ENCODE measurements around the gene MAP3K4. TPM values are rescaled to one million over a fixed set of nuclear protein-coding genes. Genes with fewer than 3 reads are reported as not detected.
"Not testable (repeated sequence)": the region's sequence is repeated elsewhere in the genome, so short reads cannot be mapped to it uniquely, and the experiment has no call there.

The MAP3K4 gene
- total and polyA plus RNA-seq, 2 of the 4 experiments (the other 2 are of a cell fraction) = 11.5 to 20.4 TPM

- Histone ChIP-seq H3K4ac (ENCODE audit: low read depth, low read length) (peak overlapping the region; percentile 26; the same call in 1 of the 2 replicates), H3K18ac (ENCODE audit: low read depth, low read length) (no peak overlapping the region; the same call in 1 of the 2 replicates), H3K4me2 (ENCODE audit: low read depth, low read length) (no peak overlapping the region), H4K91ac (ENCODE audit: insufficient read depth, low read depth, low read length) (peak overlapping the region; percentile 35; the same call in 1 of the 2 replicates), H4K20me1 (ENCODE audit: insufficient read depth, low read length) (no peaks in the 10 kb centered on the region), H3K4me3 (ENCODE audit: insufficient read depth, low read depth, low read length) (no peak overlapping the region), H3K27ac (ENCODE audit: insufficient read depth, low read length) (no peak overlapping the region), H3K9me1 (ENCODE audit: insufficient read depth, low read length) (no peaks in the 10 kb centered on the region), H3K9me3 (ENCODE audit: control insufficient read depth, insufficient read depth, low read length) (no peaks in the 10 kb centered on the region), H3K9ac (ENCODE audit: low read depth, low read length) (no peak overlapping the region), H2AFZ (replicated peaks; ENCODE audit: low read length, poor library complexity) (no peak overlapping the region), H3K23ac (ENCODE audit: low read depth, low read length) (no peak overlapping the region), H3K36me3 (ENCODE audit: control insufficient read depth, insufficient read depth, low read length) (no peaks in the 10 kb centered on the region), H2AK9ac (replicated peaks; ENCODE audit: low read depth, low read length, poor library complexity) (no peak overlapping the region), H2BK5ac (ENCODE audit: low read depth, low read length, poor library complexity, severe bottlenecking) (no peak overlapping the region), H2BK20ac (ENCODE audit: low read depth, low read length) (peak overlapping the region; percentile 12; the same call in 1 of the 2 replicates), H2BK15ac (ENCODE audit: low read depth, low read length) (no peak overlapping the region), H4K8ac (ENCODE audit: low read depth in 2 of 2, low read length in 2 of 2) (no peak overlapping the region), H3K27me3 (ENCODE audit: control insufficient read depth, insufficient read depth, low read length) (no peaks in the 10 kb centered on the region), H3K14ac (replicated peaks; ENCODE audit: low read depth, low read length) (no peak overlapping the region), H3K56ac (ENCODE audit: extremely low read depth, insufficient read depth, low read length) (no peak overlapping the region), H4K5ac (ENCODE audit: low read depth, low read length) (peak overlapping the region; percentile 32), H3K79me1 (ENCODE audit: low read depth in 1 of 2, low read length in 2 of 2) (no peaks in the 10 kb centered on the region), H2AK5ac (ENCODE audit: low read depth, low read length) (no peak overlapping the region), H2BK120ac (ENCODE audit: low read depth, low read length) (no peak overlapping the region), H3K4me1 (ENCODE audit: control insufficient read depth, insufficient read depth, low read length) (peaks cover 34% of the 10 kb centered on the region)
- BruUV-seq (replicated peaks) = no TSS peak
- no peak for ATAC-seq (ENCODE audit: low read depth)
- CTCF ChIA-PET = interaction anchor here (0.6 to 1.1 kb wide), 2 partner anchors 18 to 52 kb away, joined by 4 to 6 read pairs; no protein-coding TSS in a partner anchor
- POLR2A ChIA-PET (ENCODE audit: unreplicated experiment) = no interaction called here
- no peak for DNase-seq
- 60% methylated on average over 1 of the region's 1 CpG; no CpG with 5 or more reads in 1 of the 2 experiments for WGBS, 2 experiments (ENCODE audit: extremely low coverage in 2 of 2, insufficient read length in 1 of 2)
- intact Hi-C loops (cut with micrococcal nuclease) = no loop called here
- dilution Hi-C loops (cut with HindIII; ENCODE audit: low sequenced_read_pairs, unreplicated experiment) = no loop called here
- TF ChIP-seq RFX5 (IDR thresholded peaks at IDR 0.05; ENCODE audit: low read depth, low read length) = no peak
- no peak for TF ChIP-seq USF2 (IDR thresholded peaks at IDR 0.05; ENCODE audit: low read depth, low read length)
- no peak for TF ChIP-seq FOS (IDR thresholded peaks at IDR 0.05; ENCODE audit: low read depth, low read length)
- in situ Hi-C loops (cut with MboI; ENCODE audit: low sequenced_read_pairs) = loop anchor here (25.0 kb wide), 1 partner anchor 287 kb away; the partner anchor contains the start of gene AGPAT4
Measured at GRCh38 chr6:160975162-160975561, 16.4 kb upstream of the MAP3K4 start.

DNA sequence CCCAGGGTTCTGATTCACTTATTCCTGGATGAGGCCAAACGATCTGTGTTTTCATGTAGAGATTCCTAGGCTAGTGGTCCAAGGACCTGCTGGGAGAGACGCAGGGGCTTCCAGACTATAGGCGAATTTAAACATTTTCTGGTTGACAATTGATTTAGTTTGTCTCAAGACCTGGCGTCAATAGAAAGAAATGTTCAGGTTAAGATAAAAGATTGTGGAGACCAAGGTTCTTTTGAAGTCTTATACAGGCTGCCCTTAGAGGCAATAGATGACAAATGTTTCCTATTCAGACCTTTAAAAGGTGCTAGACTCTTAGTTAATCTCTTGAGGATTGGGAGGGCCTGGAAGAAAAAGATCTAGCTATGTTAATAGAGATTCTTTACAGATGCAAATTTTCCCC lies 15.6 kb upstream of the MAP3K4 start:
- H4K20me1 ChIP-seq (ENCODE audit: insufficient read depth, low read length); dilution Hi-C loops (cut with HindIII; ENCODE audit: low sequenced_read_pairs, unreplicated experiment); BruUV-seq (replicated peaks); POLR2A ChIA-PET (ENCODE audit: unreplicated experiment); ATAC-seq (ENCODE audit: low read depth); H2BK5ac ChIP-seq (ENCODE audit: low read depth, low read length, poor library complexity, severe bottlenecking); H3K79me1 ChIP-seq (ENCODE audit: low read depth in 1 of 2, low read length in 2 of 2); H2AFZ ChIP-seq (replicated peaks; ENCODE audit: low read length, poor library complexity); H2BK120ac ChIP-seq (ENCODE audit: low read depth, low read length); H2AK9ac ChIP-seq (replicated peaks; ENCODE audit: low read depth, low read length, poor library complexity); H3K9ac ChIP-seq (ENCODE audit: low read depth, low read length); H3K56ac ChIP-seq (ENCODE audit: extremely low read depth, insufficient read depth, low read length); H3K27me3 ChIP-seq (ENCODE audit: control insufficient read depth, insufficient read depth, low read length); H3K14ac ChIP-seq (replicated peaks; ENCODE audit: low read depth, low read length); H3K18ac ChIP-seq (ENCODE audit: low read depth, low read length); H2BK20ac ChIP-seq (ENCODE audit: low read depth, low read length); H3K36me3 ChIP-seq (ENCODE audit: control insufficient read depth, insufficient read depth, low read length); H3K23ac ChIP-seq (ENCODE audit: low read depth, low read length); intact Hi-C loops (cut with micrococcal nuclease); H3K27ac ChIP-seq (ENCODE audit: insufficient read depth, low read length); H4K91ac ChIP-seq (ENCODE audit: insufficient read depth, low read depth, low read length); H3K9me3 ChIP-seq (ENCODE audit: control insufficient read depth, insufficient read depth, low read length); H3K4me3 ChIP-seq (ENCODE audit: insufficient read depth, low read depth, low read length); DNase-seq; H2AK5ac ChIP-seq (ENCODE audit: low read depth, low read length); H4K5ac ChIP-seq (ENCODE audit: low read depth, low read length); H2BK15ac ChIP-seq (ENCODE audit: low read depth, low read length); H3K4ac ChIP-seq (ENCODE audit: low read depth, low read length); H3K9me1 ChIP-seq (ENCODE audit: insufficient read depth, low read length); H4K8ac ChIP-seq (ENCODE audit: low read depth in 2 of 2, low read length in 2 of 2); CTCF ChIA-PET; H3K4me2 ChIP-seq (ENCODE audit: low read depth, low read length): not testable (repeated sequence)
- WGBS, 2 experiments (ENCODE audit: extremely low coverage in 2 of 2, insufficient read length in 1 of 2) = 100% methylated on average over 2 of the region's 4 CpGs; no CpG with 5 or more reads in 1 of the 2 experiments
- peaks cover 34% of the 10 kb centered on the region for H3K4me1 ChIP-seq (ENCODE audit: control insufficient read depth, insufficient read depth, low read length)
- in situ Hi-C loops (cut with MboI; ENCODE audit: low sequenced_read_pairs) = loop anchor here (25.0 kb wide), 1 partner anchor 286 kb away; the partner anchor contains the start of gene AGPAT4
